ENCODE results near the gene RFT1.

- TF ChIP-seq REST (IDR thresholded peaks at IDR 0.05; ENCODE audit: unreplicated experiment) (no peak), CTCF (conservative IDR thresholded peaks at IDR 0.05; ENCODE audit: low read depth in 2 of 2) (peak; percentile 35 to 37), EZH2phosphoT487 (IDR thresholded peaks at IDR 0.05; ENCODE audit: unreplicated experiment) (no peak), POLR2AphosphoS5 (IDR thresholded peaks at IDR 0.05; ENCODE audit: low read depth) (no peak), JUNB (IDR thresholded peaks at IDR 0.05; ENCODE audit: unreplicated experiment) (no peak), EZH2 (IDR thresholded peaks at IDR 0.05; ENCODE audit: low read depth, unreplicated experiment) (no peak), CREB1 (CRISPR knock-in tag; IDR thresholded peaks at IDR 0.05; ENCODE audit: low read depth) (no peak), STAT1 (IDR thresholded peaks at IDR 0.05; ENCODE audit: unreplicated experiment) (no peak)
Measured at GRCh38 chr3:53056442-53056841, 73.8 kb downstream of the RFT1 start.
